DMS79 (cell line): ENCODE data around the gene MKRN2.
A peak's percentile ranks its signal among the peaks of the same experiment; 100 is the strongest.
"Not testable (repeated sequence)": the region's sequence is repeated elsewhere in the genome, so short reads cannot be mapped to it uniquely, and the experiment has no call there.

Source experiments
- DNase-seq: peaks from one replicate; lab custom pipeline; 2025; lab: John Stamatoyannopoulos, UW

The MKRN2 gene

GRCh38 chr3:12556690-12557472 is at the start of gene MKRN2:
MKRN2 (plus strand) TSS chr3:12557087; CDS start chr3:12557151, 64 bp downstream.
- DNase-seq = peak; percentile 33

GRCh38 chr3:12507591-12508281 is 49.2 kb upstream of the MKRN2 start:
- DNase-seq = no peak

- DNase-seq = no peak
Observed at GRCh38 chr3:12508291-12508700, 48.6 kb upstream of the MKRN2 start.

- no peak for DNase-seq
Observed at GRCh38 chr3:12509466-12509865, 47.4 kb upstream of the MKRN2 start.

- no peak for DNase-seq
Observed at GRCh38 chr3:12512534-12513118, 44.3 kb upstream of the MKRN2 start.

- no peak for DNase-seq
Observed at GRCh38 chr3:12513694-12514446, 43.0 kb upstream of the MKRN2 start.

- DNase-seq = no peak
Observed at GRCh38 chr3:12515631-12516030, 41.3 kb upstream of the MKRN2 start.

- no peak for DNase-seq
Observed at GRCh38 chr3:12516873-12517272, 40.0 kb upstream of the MKRN2 start.

- DNase-seq = no peak
Observed at GRCh38 chr3:12518261-12519028, 38.4 kb upstream of the MKRN2 start.

GRCh38 chr3:12521010-12521409 is 35.9 kb upstream of the MKRN2 start:
- DNase-seq = no peak

GRCh38 chr3:12522721-12523120 is 34.2 kb upstream of the MKRN2 start:
- DNase-seq = no peak

- no peak for DNase-seq
Observed at GRCh38 chr3:12527757-12528143, 29.1 kb upstream of the MKRN2 start.

GRCh38 chr3:12532182-12532581 is 24.7 kb upstream of the MKRN2 start:
- DNase-seq = no peak

GRCh38 chr3:12536423-12536822 is 20.5 kb upstream of the MKRN2 start:
- no peak for DNase-seq

GRCh38 chr3:12541625-12542024 is 15.3 kb upstream of the MKRN2 start:
- DNase-seq = no peak

- not testable (repeated sequence) for DNase-seq
Observed at GRCh38 chr3:12543497-12543896, 13.4 kb upstream of the MKRN2 start.

- DNase-seq = no peak
Observed at GRCh38 chr3:12544652-12545472, 12.0 kb upstream of the MKRN2 start.

- DNase-seq = no peak
Observed at GRCh38 chr3:12545473-12545791, 11.5 kb upstream of the MKRN2 start, which contains the start of gene MKRN2OS. MKRN2OS (minus strand) TSS chr3:12545499; CDS start chr3:12545464, 35 bp downstream.

- DNase-seq = no peak
Observed at GRCh38 chr3:12549971-12550760, 6.7 kb upstream of the MKRN2 start.

GRCh38 chr3:12553921-12554391 is 2.9 kb upstream of the MKRN2 start:
- DNase-seq = no peak
